Activated CD8-positive, alpha-beta memory T cell treated with anti-CD3 and anti-CD28 coated beads for 1 hour (primary cell): ENCODE results near the gene ZNF23.
"Not testable (repeated sequence)": the region's sequence is repeated elsewhere in the genome, so short reads cannot be mapped to it uniquely, and the experiment has no call there.

Experiments used
- DNase-seq, 2 donors: peaks; one replicate each; pipeline ENCODE4 v3.0.0-alpha.2; 2020; ENCODE audit warnings: low read depth in 1 of 2; ENCODE audit errors: extremely low read depth in 1 of 2

Gene ZNF23

DNA sequence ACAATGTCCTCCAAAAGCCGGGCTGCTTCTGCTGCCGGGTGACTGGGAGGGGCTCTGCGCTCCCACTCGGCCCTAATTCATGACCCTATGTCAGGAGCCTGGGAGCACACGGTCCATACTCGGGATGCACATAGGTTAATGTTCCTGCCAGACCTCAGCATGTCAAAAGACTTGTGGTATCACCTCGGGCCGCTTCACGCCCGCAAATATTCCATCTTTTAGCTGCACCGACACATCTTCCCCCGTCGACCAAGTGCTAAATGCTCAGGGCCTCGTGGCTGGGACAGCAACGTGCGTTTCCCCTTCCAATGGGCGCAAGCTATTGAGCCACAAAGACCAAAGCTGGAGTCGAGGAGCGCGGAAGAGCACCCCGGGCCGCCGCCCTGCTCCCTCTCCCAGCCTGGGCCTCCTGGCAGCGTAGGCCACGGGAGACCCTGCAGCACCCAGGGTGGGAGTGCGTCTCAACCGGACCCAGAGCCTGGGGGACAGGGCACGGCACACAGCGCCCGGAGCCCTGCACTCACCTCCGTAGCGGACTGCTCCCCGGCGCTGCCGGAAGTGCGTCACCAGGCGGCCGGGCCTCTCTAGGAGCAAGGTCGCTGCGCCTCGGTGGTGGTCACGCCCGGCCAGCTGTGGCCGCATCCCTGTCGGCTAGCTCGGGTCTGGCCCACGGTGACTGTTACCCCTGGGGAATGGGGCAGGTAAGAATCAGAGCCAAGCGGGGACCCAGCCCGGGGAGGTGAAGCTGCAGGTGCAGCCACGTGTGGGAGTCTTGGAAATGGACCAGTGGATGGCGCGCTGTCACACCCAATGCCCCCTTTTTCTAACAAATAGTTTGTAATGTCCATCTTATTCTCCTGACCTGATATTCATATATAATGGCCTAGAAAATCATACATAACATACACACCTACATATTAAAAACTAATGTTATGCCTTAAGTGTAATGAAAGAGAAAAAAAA lies at the start of gene ZNF23:
ZNF23 (minus strand) TSS at position 562 of the 963 bp plus-strand sequence. CDS start 5,451 bp downstream, outside the sequence.
- peak; percentile 28 to 74 for DNase-seq

DNA sequence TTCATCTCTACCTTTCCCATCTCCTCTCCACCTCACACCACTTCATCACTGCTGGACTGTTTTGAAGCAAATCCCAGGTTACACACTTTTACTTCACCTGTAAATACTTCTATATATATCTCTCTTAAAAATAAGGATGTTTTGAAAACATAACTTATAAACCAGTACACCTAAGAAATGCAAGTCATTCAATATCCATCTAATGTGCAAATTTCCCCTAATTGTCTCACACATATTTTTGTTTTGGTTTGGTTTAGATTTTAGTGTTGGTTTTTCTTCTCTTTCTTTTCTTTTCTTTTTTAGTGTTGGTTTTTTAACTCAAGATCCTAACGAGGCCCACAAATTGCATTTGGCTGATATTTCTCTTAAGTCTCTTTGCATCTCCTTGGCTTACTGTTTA lies 45.0 kb upstream of the ZNF23 start:
- DNase-seq, result no peak

DNA sequence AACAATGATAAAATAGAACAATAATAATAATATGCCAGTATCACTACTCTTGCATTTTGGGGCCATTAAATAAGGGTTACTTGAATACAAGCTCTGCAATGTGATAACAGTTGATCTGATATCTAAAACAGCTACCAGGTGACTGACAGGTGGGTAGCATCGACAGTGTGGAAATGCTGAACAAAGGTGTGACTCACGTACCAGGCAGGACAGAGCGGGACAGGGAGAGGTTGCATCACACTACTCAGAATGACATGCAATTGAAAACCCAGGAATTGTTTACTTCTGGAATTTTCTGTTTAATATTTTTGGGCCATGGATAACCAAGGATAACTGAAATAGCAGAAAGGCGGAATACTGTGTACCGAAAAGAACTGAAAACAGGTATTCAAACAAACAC lies 42.9 kb upstream of the ZNF23 start:
- DNase-seq, result no peak

GRCh38 chr16:71504051-71504450 lies 42.0 kb upstream of the ZNF23 start:
- not testable (repeated sequence) for DNase-seq

DNA sequence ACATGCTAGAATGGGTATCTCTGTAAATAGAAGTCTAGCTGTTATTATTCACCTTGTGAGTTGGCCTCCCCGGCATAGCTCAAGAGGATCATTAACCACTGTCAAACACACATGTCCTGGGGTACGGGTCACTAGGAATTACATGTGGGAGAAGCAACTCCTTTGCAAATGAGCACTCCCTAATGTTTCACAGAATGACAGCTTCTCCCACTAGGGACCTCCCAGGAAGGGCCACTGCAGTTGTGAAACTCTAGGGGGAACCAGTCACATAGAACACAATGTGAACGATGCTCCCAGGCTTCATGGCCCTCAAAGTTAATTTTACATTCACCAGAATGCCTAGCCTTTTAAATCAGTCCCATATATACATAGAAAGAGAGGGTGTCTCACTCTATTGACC lies 39.5 kb upstream of the ZNF23 start:
- no peak for DNase-seq

- no peak for DNase-seq
Observed at GRCh38 chr16:71500964-71501363, 38.9 kb upstream of the ZNF23 start.

GRCh38 chr16:71499775-71500364 lies 37.8 kb upstream of the ZNF23 start:
- peak in 1 of 2 donors; percentile 2 for DNase-seq

GRCh38 chr16:71498031-71498430 lies 36.0 kb upstream of the ZNF23 start:
- no peak for DNase-seq

DNA sequence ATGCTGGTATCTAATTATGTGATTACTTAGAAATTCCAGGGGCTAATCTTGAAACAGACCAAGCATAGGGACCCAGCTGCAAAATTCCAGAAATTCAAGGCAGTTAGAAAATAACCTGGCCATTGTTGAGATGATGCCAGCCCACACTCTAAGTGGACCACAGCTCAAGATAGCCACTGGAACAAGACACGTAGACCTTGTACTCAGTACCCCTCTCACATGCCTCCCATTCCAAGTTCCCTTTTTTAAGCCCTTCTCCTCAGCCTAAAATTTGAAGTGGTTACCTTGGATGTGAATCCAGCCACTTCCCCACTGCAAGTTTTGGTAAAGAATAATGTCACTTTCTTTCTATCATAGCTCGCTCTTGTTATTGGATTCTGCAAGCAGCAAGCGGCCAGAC lies 31.2 kb upstream of the ZNF23 start:
- no peak for DNase-seq

DNA sequence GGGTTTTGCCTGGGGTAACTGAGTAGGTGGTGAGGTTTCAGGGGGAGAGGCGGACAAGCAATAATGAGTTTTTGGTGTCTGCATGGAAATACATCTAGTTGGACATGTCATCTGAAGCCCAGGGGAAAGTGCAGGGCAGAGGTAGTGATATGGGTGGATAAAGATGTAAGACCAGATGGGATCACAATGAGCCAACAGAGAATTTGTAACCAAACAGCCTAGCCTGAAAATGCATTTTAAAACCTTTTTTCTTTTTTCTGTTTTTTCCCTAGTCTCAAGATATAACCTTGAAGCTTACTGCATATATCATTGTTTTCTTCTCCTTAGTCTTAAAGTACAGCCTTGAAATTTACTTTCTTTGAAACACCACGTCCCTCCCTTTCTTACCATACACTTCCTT lies 30.7 kb upstream of the ZNF23 start:
- no peak for DNase-seq

DNA sequence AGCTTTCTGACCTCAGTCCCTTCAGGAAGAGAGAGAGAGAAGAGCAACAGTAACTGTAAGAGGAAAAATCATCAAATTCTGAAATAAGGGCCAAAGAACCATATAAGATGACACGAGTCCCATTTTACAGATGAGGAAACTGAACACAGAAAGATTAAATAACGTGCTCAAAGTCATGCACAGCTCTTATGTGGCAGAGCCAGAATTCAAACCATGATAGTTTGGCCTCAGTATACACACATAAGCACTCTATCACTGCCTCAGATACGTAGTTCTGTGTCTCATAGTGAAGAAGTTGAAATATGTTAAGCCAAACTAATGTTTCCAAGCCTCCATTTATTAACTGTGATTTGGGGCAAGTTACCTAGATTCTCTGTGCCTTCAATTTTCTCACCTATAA lies 29.0 kb upstream of the ZNF23 start:
- DNase-seq, result no peak

DNA sequence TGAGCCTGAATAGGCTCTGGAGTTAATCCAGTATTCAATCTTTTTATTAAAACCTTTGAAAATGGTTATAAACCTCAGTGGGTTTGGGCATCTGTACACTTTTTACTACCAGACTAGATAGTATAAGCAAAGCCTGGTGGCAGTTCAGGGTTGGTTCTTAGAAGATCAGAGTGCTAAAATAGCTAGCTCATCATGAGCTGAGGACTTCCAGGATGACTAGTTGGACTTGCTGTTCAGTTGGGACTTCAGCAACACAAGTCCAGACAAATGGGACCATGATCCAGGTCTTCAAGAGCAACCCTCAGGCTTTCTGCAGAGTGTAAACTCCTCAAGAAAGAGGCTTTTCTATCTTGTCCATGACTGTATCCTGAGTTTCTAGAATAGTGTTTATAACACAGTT lies 28.3 kb upstream of the ZNF23 start:
- no peak for DNase-seq

DNA sequence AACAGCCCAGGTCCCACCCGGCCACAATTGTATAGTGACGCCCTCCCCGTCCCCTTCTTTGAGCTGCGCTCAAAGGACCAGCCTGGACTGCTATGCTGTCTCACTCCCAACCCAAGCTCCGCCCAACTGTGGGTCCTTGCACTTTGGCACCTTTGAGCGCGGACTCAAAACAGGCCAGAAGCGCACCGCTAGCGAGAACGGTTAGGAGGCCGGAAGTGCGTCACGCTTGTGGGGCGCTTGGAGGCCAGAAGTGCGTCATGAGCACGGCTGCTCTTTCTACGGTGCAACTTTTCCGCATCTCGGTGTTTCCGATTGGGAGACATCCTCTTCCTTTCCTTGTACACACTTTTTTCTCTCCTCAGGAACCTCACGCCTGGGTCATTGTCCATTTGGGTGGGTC lies 27.1 kb upstream of the ZNF23 start, which contains the start of gene ZNF19:
ZNF19 (minus strand) TSS at position 203 of the 400 bp plus-strand sequence. CDS start 7,210 bp downstream, outside the sequence.
- no peak for DNase-seq

GRCh38 chr16:71484006-71484893 lies 22.2 kb upstream of the ZNF23 start:
- peak; percentile 54 to 56 for DNase-seq

GRCh38 chr16:71482569-71482968 lies 20.5 kb upstream of the ZNF23 start:
- no peak for DNase-seq

DNA sequence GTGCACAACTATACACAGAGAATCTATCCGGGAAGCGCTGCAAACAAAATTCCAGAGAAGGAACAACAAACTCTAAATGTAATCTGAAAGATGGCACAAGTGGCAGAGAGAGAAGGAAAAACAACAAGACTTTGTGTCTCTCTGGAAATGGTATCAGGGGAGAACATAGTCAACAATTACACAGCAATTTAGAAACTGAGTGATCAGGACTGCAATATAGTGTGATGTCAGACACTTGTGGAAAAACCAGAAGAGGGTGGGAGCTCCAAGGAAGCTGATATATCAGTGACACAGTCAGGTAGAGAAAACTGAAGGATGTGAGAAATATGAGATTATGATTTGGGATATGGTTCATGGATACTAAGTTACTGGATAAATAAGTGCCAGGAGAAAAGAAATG lies 18.9 kb upstream of the ZNF23 start:
- no peak for DNase-seq

- no peak for DNase-seq
Observed at GRCh38 chr16:71479420-71479819, 17.4 kb upstream of the ZNF23 start.

DNA sequence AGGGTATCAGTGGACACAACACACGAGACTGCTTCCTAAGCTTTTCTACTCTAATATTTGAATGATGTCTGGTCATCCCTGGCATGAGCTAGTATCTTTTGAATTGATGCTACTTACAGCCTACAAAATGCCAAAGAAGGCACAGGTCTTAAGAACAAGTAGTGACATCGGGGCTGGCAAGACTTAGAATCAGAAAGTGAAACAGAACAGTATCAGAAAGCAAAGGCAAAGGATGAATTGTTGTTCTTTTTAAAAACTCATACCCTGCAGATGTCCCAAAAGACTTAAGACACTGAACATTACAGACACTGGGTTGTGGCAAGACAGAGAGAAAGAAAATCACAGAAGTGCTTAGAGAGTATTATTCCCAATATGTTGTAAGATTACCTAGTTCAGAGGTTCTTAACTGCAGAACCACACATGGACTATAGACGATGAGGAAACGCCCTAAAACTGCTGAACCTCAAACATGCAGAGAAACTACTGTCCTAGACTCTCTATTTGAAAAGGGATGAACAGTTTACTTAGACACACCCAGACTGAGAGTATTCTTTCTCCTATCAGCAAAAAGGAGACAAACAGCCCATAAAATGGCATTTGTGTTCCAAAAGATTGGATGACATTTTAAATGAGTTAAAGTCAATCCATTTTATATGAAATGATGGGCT lies 14.5 kb upstream of the ZNF23 start:
- no peak for DNase-seq

GRCh38 chr16:71474864-71475263 lies 12.8 kb upstream of the ZNF23 start:
- no peak for DNase-seq

DNA sequence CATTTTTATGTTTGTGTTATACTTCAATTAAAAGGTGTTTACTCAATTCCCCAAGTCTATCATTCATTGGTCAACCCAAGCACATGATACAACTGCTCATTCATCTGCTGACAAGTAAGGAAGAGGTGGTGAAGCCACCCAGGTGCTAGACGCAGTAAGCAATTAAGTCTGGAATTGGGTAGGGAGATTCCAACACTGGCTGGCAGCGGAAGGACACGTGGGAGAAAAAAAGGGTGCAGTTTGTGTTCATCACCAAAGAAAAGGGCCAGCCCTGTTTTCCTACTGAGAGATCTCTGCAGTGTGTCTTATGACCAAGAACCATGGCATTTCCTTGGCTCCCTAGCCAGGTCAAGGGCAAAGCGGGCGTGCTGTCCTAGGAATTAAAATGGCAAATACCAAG lies 11.8 kb upstream of the ZNF23 start:
- DNase-seq, result no peak

- DNase-seq, result no peak
Observed at GRCh38 chr16:71472931-71473330, 10.9 kb upstream of the ZNF23 start.
